D721Med (cell line): ENCODE data around the gene DGUOK.

Experiments used
- DNase-seq: peaks from one replicate; pipeline ENCODE4 v3.0.0; 2011; ENCODE audit warnings: low spot score; ENCODE audit not compliant: insufficient read length
- FAIRE-seq: peaks from 2 replicates; lab custom pipeline; 2011; peaks lifted over from hg19 to GRCh38; lab: Jason Lieb, UNC
- CTCF ChIP-seq: IDR thresholded peaks from 2 replicates; pipeline ENCODE4 v1.5.1; 2012; ENCODE audit warnings: mild to moderate bottlenecking, control low read depth; ENCODE audit not compliant: insufficient read depth; ENCODE audit errors: missing control alignments

DGUOK gene

GRCh38 chr2:73942664-73943063 lies 16.0 kb downstream of the DGUOK start:
- FAIRE-seq = no peak
- DNase-seq = no peak
- no peak for TF ChIP-seq CTCF

GRCh38 chr2:73944714-73945113 lies 18.0 kb downstream of the DGUOK start:
- DNase-seq (no peak), FAIRE-seq (no peak)
- TF ChIP-seq CTCF = no peak

GRCh38 chr2:73946215-73946614 lies 19.5 kb downstream of the DGUOK start:
- FAIRE-seq (no peak), DNase-seq (no peak)
- TF ChIP-seq CTCF = no peak

- TF ChIP-seq CTCF = no peak
- DNase-seq (no peak), FAIRE-seq (no peak)
Measured at GRCh38 chr2:73946666-73947065, 20.0 kb downstream of the DGUOK start.

- DNase-seq (no peak), FAIRE-seq (no peak)
- no peak for TF ChIP-seq CTCF
Measured at GRCh38 chr2:73947412-73948018, 20.8 kb downstream of the DGUOK start.

GRCh38 chr2:73949802-73950201 lies 23.1 kb downstream of the DGUOK start:
- no peak for DNase-seq
- FAIRE-seq = no peak
- no peak for TF ChIP-seq CTCF
